Keratinocyte (primary cell): ENCODE measurements around the gene SCLY. TPM values are rescaled to one million over a fixed set of nuclear protein-coding genes. Genes with fewer than 3 reads are reported as not detected.

Experiments
- DNase-seq: peaks from one replicate; pipeline ENCODE4 v3.0.0-alpha.2; 2011; ENCODE audit warnings: low read depth, missing footprints, low spot score
- FAIRE-seq: peaks from 2 replicates; lab custom pipeline; 2011; peaks lifted over from hg19 to GRCh38; lab: Jason Lieb, UNC
- H2AFZ ChIP-seq: 2 replicates; pipeline ENCODE4 v1.6.0; 2012; ENCODE audit warnings: low read length, control low read depth, inconsistent platforms; ENCODE audit not compliant: control insufficient read depth
- H3K27ac ChIP-seq: 2 replicates; pipeline ENCODE4 v1.5.1; 2011; ENCODE audit warnings: low read length; ENCODE audit not compliant: control insufficient read depth, insufficient read depth
- H3K27me3 ChIP-seq: 3 replicates; pipeline ENCODE4 v1.6.0; 2011; ENCODE audit warnings: low read length; ENCODE audit not compliant: control insufficient read depth, insufficient read depth; ENCODE audit errors: extremely low read depth
- H3K36me3 ChIP-seq, 2 experiments: 2 replicates in 1 of 2; 3 replicates in 1 of 2; pipeline ENCODE4 v1.5.1; 2011; ENCODE audit warnings: low read length in 2 of 2, mild to moderate bottlenecking in 1 of 2; ENCODE audit not compliant: control insufficient read depth in 2 of 2, insufficient read depth in 2 of 2; ENCODE audit errors: extremely low read depth in 1 of 2
- H3K4me1 ChIP-seq: 3 replicates; pipeline ENCODE4 v1.5.1; 2011; ENCODE audit warnings: low read length; ENCODE audit not compliant: control insufficient read depth, insufficient read depth; ENCODE audit errors: extremely low read depth
- H3K4me2 ChIP-seq: 3 replicates; pipeline ENCODE4 v1.6.0; 2011; ENCODE audit warnings: low read depth, low read length; ENCODE audit not compliant: control insufficient read depth, insufficient read depth; ENCODE audit errors: extremely low read depth
- H3K4me3 ChIP-seq, 3 experiments: fragments of 200-600 bp in 1 of 3; sonication (generic) in 1 of 3; 2 replicates in 2 of 3; 3 replicates in 1 of 3; pipeline ENCODE4 v1.5.1; 2011 to 2016; ENCODE audit warnings: low read length in 3 of 3, mild to moderate bottlenecking in 3 of 3, control low read depth in 2 of 3, inconsistent platforms in 1 of 3, low read depth in 1 of 3, mixed read lengths in 1 of 3, mixed run types in 1 of 3, moderate library complexity in 1 of 3; ENCODE audit not compliant: control insufficient read depth in 2 of 3, insufficient read depth in 2 of 3; ENCODE audit errors: extremely low read depth in 1 of 3
- H3K79me2 ChIP-seq: 2 replicates; pipeline ENCODE4 v1.6.0; 2012; ENCODE audit warnings: low read length; ENCODE audit not compliant: control insufficient read depth, insufficient read depth
- H3K9ac ChIP-seq: 3 replicates; pipeline ENCODE4 v1.6.0; 2011; ENCODE audit warnings: low read length; ENCODE audit not compliant: control insufficient read depth, insufficient read depth; ENCODE audit errors: extremely low read depth
- H3K9me1 ChIP-seq: 3 replicates; pipeline ENCODE4 v1.6.0; 2011; ENCODE audit warnings: low read length; ENCODE audit not compliant: control insufficient read depth, insufficient read depth; ENCODE audit errors: extremely low read depth
- H3K9me3 ChIP-seq: 2 replicates; pipeline ENCODE4 v1.5.1; 2012; ENCODE audit warnings: low read depth, low read length; ENCODE audit not compliant: control insufficient read depth
- H4K20me1 ChIP-seq: 3 replicates; pipeline ENCODE4 v1.6.0; 2011; ENCODE audit warnings: low read length; ENCODE audit not compliant: control insufficient read depth, insufficient read depth; ENCODE audit errors: extremely low read depth
- CTCF ChIP-seq, 3 experiments: IDR thresholded peaks in 1 of 3; conservative IDR thresholded peaks in 1 of 3; optimal IDR thresholded peaks in 1 of 3; 2 replicates in 2 of 3; 3 replicates in 1 of 3; pipeline versions ENCODE3 to v1.5.1; 2011; ENCODE audit warnings: low read length in 3 of 3, mild to moderate bottlenecking in 3 of 3, moderate library complexity in 2 of 3, control low read depth in 1 of 3, inconsistent platforms in 1 of 3; ENCODE audit not compliant: insufficient read depth in 2 of 3; ENCODE audit errors: extremely low read depth in 1 of 3
- EZH2 ChIP-seq: IDR thresholded peaks from one replicate; pipeline ENCODE4 v1.6.1; 2012; ENCODE audit warnings: inconsistent platforms, mild to moderate bottlenecking, low read length, moderate library complexity
- dilution Hi-C: fragments of 300-500 bp; cut with MboI; formaldehyde crosslinking; loops from one replicate; pipeline ENCODE4 v1.7.0; 2020; ENCODE audit warnings: low sequenced_read_pairs; ENCODE audit not compliant: extremely low pct_ligation_motif_present
- polyA plus RNA-seq, 5 experiments: library from polyadenylated mRNA; depleted of rRNA in 3 of 5; stranded (reverse) in 3 of 5; stranded (forward) in 1 of 5; unstranded in 1 of 5; fragments of >200 nt; gene quantifications; 1 replicate in 1 of 5; 2 replicates in 3 of 5; 3 replicates in 1 of 5; pipeline versions ENCODE4 v1.2.1 to v1.2.3, GENCODE V29; 2011 to 2012; ENCODE audit warnings: missing spikeins in 2 of 5, low read depth in 1 of 5, low replicate concordance in 1 of 5

SCLY gene
- polyA plus RNA-seq, 1 donor (not counting 4 experiments of a cell fraction or from before 2014, with no cell fraction given), result 11.8 TPM

GRCh38 chr2:238030422-238031155, 30.2 kb upstream of the SCLY start:
- H3K36me3 ChIP-seq, result peaks cover 17 to 18% of the 10 kb centered on the region in 2 experiments
- TF ChIP-seq EZH2 (no peak), CTCF (optimal IDR thresholded peaks at IDR 0.05 in 1 of 3, IDR thresholded peaks at IDR 0.05 in 1 of 3, conservative IDR thresholded peaks at IDR 0.05 in 1 of 3; ENCODE audit: extremely low read depth in 1 of 3, insufficient read depth in 2 of 3, low read length in 3 of 3) (peak in 2 of 3 experiments; percentile 27 to 34)
- no peak for DNase-seq
- no peaks in the 10 kb centered on the region for H4K20me1 ChIP-seq
- no peak overlapping the region for H3K4me2 ChIP-seq
- no peak overlapping the region for H3K9ac ChIP-seq
- no peak overlapping the region for H2AFZ ChIP-seq
- H3K27me3 ChIP-seq, result no peaks in the 10 kb centered on the region
- no peak for FAIRE-seq
- no peaks in the 10 kb centered on the region for H3K9me1 ChIP-seq
- no peaks in the 10 kb centered on the region for H3K9me3 ChIP-seq
- H3K4me3 ChIP-seq, result no peak overlapping the region
- dilution Hi-C loops, result no loop called here
- peaks cover 42% of the 10 kb centered on the region for H3K4me1 ChIP-seq
- no peak overlapping the region for H3K27ac ChIP-seq
- no peaks in the 10 kb centered on the region for H3K79me2 ChIP-seq

GRCh38 chr2:238031751-238032150, 29.1 kb upstream of the SCLY start:
- FAIRE-seq (peak; percentile 91), DNase-seq (no peak)
- H3K9me3 ChIP-seq, result no peaks in the 10 kb centered on the region
- no peak overlapping the region for H3K9ac ChIP-seq
- H3K4me1 ChIP-seq, result peaks cover 40% of the 10 kb centered on the region
- H3K9me1 ChIP-seq, result no peaks in the 10 kb centered on the region
- H3K4me2 ChIP-seq, result peak overlapping the region; percentile 33
- dilution Hi-C loops, result no loop called here
- H3K27ac ChIP-seq, result peak overlapping the region; percentile 37
- no peak for TF ChIP-seq EZH2
- TF ChIP-seq CTCF (optimal IDR thresholded peaks at IDR 0.05 in 1 of 3, IDR thresholded peaks at IDR 0.05 in 1 of 3, conservative IDR thresholded peaks at IDR 0.05 in 1 of 3; ENCODE audit: extremely low read depth in 1 of 3, insufficient read depth in 2 of 3, low read length in 3 of 3), result no peak
- H2AFZ ChIP-seq, result no peak overlapping the region
- no peaks in the 10 kb centered on the region for H3K79me2 ChIP-seq
- H3K36me3 ChIP-seq, result peaks cover 17 to 23% of the 10 kb centered on the region in 2 experiments
- H3K4me3 ChIP-seq, result no peak overlapping the region
- H4K20me1 ChIP-seq, result no peaks in the 10 kb centered on the region
- no peaks in the 10 kb centered on the region for H3K27me3 ChIP-seq
